ENCODE data around the gene TTLL5.

DNA sequence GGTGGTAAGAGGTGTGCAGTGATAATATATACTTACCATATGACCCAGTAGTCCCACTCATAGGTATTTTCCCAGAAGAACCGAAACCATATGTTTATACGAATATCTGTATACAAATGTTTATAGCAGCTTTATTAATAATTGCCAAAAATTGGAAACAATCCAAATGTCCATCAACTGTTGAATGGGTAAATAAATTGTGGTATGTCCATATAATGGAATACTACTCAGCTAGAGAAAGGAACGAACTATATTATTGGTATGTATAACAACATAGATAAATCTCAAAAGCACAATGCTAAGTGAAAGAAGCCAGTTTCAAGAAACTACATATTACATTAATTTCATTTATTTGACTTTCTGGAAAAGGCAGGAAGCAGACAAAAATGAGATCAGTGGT is 66.1 kb downstream of the TTLL5 start:
- TF ChIP-seq CTCF (IDR thresholded peaks at IDR 0.05; ENCODE audit: insufficient read depth, low read length, poor library complexity, severe bottlenecking), result no peak
- TF ChIP-seq EZH2phosphoT487 (conservative IDR thresholded peaks at IDR 0.05; ENCODE audit: low read length), result no peak

All from SU-DHL-6 (cell line).